Tibial artery (tissue), 4 donors: ENCODE measurements around the gene TENM3.

Experiments
- DNase-seq, 2 donors: peaks; one replicate each; pipeline ENCODE4 v3.0.0-alpha.2; 2019
- H3K27ac ChIP-seq, 2 donors: fragments of 200-600 bp; sonication (generic) in 1 of 2; 1 replicate in 1 of 2; 2 replicates in 1 of 2; pipeline ENCODE4 v1.5.1; 2018 to 2019; ENCODE audit warnings: mild to moderate bottlenecking in 1 of 2
- H3K27me3 ChIP-seq, 2 donors: fragments of 200-600 bp; sonication (generic) in 1 of 2; one replicate each; pipeline versions ENCODE4 v1.5.1 to v1.6.0; 2016 to 2019
- H3K36me3 ChIP-seq, 3 donors: fragments of 200-600 bp; sonication (generic) in 2 of 3; one replicate each; pipeline ENCODE4 v1.5.1; 2016 to 2019; ENCODE audit warnings: mild to moderate bottlenecking in 2 of 3
- H3K4me1 ChIP-seq, 4 donors: fragments of 200-600 bp; sonication (generic) in 2 of 4; 1 replicate in 3 of 4; 2 replicates in 1 of 4; pipeline ENCODE4 v1.5.1; 2016 to 2019
- H3K4me3 ChIP-seq, 2 donors: fragments of 200-600 bp; sonication (generic) in 1 of 2; 1 replicate in 1 of 2; 2 replicates in 1 of 2; pipeline ENCODE4 v1.5.1; 2018 to 2019; ENCODE audit warnings: mild to moderate bottlenecking in 2 of 2
- H3K9me3 ChIP-seq, 3 donors: fragments of 200-600 bp; sonication (generic) in 1 of 3; one replicate each; pipeline ENCODE4 v1.5.1; 2016 to 2019
- CTCF ChIP-seq, 2 experiments: fragments of 200-600 bp in 1 of 2; fragments of 450-650 bp in 1 of 2; IDR thresholded peaks; one replicate each; pipeline ENCODE4 v1.5.1; 2017 to 2019; ENCODE audit warnings: antibody characterized with exemption in 2 of 2, mild to moderate bottlenecking in 1 of 2, moderate library complexity in 1 of 2
- intact Hi-C: fragments of 100-400 bp; cut with DNase I; formaldehyde crosslinking; loops from one replicate; pipeline ENCODE4 v1.15.0; 2023; ENCODE audit warnings: low total_unique reads

The TENM3 gene

GRCh38 chr4:182346675-182347375 is 103.6 kb downstream of the TENM3 start:
- Histone ChIP-seq H3K9me3 (no peaks in the 10 kb centered on the region), H3K27me3 (no peaks in the 10 kb centered on the region), H3K4me1 (no peaks in the 10 kb centered on the region), H3K27ac (no peak overlapping the region), H3K36me3 (no peaks in the 10 kb centered on the region), H3K4me3 (no peak overlapping the region)
- intact Hi-C loops: no loop called here
- no peak for DNase-seq
- no peak for TF ChIP-seq CTCF (IDR thresholded peaks at IDR 0.05)

- TF ChIP-seq CTCF (IDR thresholded peaks at IDR 0.05): no peak
Observed at GRCh38 chr4:182348779-182349326, 105.7 kb downstream of the TENM3 start.

DNA sequence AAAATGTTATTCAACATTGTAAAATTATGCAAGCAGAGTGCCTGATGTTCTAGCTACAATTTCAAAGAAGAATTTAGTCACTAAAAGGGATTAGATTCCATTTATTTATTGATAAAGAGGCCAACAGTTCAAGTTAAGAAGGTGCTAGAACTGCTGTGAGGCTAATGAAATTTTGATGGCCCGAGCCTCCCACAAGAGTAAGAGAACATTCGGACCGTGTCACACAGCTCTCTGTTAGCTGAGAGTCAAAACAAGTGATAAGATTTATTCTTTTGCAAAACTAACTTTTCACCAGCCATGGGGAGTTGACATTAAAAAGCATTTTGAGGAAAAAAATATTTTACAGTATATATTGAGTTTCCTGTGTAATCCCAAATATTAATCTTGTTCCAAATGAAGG is 106.8 kb downstream of the TENM3 start:
- Histone ChIP-seq H3K9me3 (no peaks in the 10 kb centered on the region), H3K27me3 (no peaks in the 10 kb centered on the region), H3K27ac (no peak overlapping the region), H3K4me3 (no peak overlapping the region), H3K36me3 (no peaks in the 10 kb centered on the region), H3K4me1 (no peaks in the 10 kb centered on the region)
- intact Hi-C loops: no loop called here
- TF ChIP-seq CTCF (IDR thresholded peaks at IDR 0.05): no peak
- DNase-seq: no peak

More at GRCh38 chr4:182348779-182349326, 105.7 kb downstream of the TENM3 start:
- Histone ChIP-seq H3K27me3 (no peaks in the 10 kb centered on the region), H3K27ac (no peak overlapping the region), H3K36me3 (no peaks in the 10 kb centered on the region), H3K4me3 (no peak overlapping the region), H3K9me3 (no peaks in the 10 kb centered on the region), H3K4me1 (no peaks in the 10 kb centered on the region)
- DNase-seq: no peak
- intact Hi-C loops: no loop called here

DNA sequence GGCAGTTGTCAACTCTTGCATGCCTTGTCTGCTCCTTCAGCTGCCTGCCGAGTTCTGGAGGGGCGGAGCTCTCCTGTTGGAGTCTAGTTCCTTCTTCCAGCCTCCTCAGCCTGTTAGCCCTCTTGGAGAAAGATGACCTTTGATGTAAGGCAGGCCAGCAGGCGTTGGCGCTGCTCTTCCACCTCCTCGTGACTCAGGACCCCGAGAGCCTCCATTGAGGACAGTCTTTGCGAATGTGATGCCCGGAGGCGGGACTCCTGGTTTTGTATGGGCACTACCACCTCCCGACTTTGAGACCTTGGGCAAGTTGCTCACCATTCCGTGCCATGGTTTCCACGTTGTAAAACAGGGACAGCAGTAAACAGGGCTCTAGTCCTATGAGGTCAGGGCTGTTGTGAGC is 108.3 kb downstream of the TENM3 start:
- no peak for DNase-seq
- TF ChIP-seq CTCF (IDR thresholded peaks at IDR 0.05): no peak
- Histone ChIP-seq H3K4me1 (no peaks in the 10 kb centered on the region), H3K27me3 (no peaks in the 10 kb centered on the region), H3K27ac (no peak overlapping the region), H3K4me3 (no peak overlapping the region), H3K36me3 (no peaks in the 10 kb centered on the region), H3K9me3 (no peaks in the 10 kb centered on the region)
- intact Hi-C loops: no loop called here

- Histone ChIP-seq H3K4me1 (no peaks in the 10 kb centered on the region), H3K36me3 (no peaks in the 10 kb centered on the region), H3K27me3 (no peaks in the 10 kb centered on the region), H3K4me3 (no peak overlapping the region), H3K9me3 (no peaks in the 10 kb centered on the region), H3K27ac (no peak overlapping the region)
- no peak for DNase-seq
- TF ChIP-seq CTCF (IDR thresholded peaks at IDR 0.05): no peak
- intact Hi-C loops: no loop called here
Observed at GRCh38 chr4:182354106-182354505, 110.9 kb downstream of the TENM3 start.
